IMR-90 (cell line): ENCODE results near the gene CYB5D1. TPM values are rescaled to one million over a fixed set of nuclear protein-coding genes. Genes with fewer than 3 reads are reported as not detected.

Experiments
- ATAC-seq: fragments of 200-7000 bp; cut with Tn5 transposase; 2 replicates; pipeline ENCODE4 v1.9.1; 2020; ENCODE audit warnings: low read depth, mild to moderate bottlenecking, moderate library complexity
- BruUV-seq: library from RNA; stranded (reverse); fragments of 400-500 nt; replicated peaks from 2 replicates; lab custom pipeline; 2021; lab: Mats Ljungman, UMichigan
- CTCF ChIA-PET: fragments of 300-600 bp; formaldehyde crosslinking; extraction: SDS; loops from one replicate; lab custom pipeline; 2021; ENCODE audit warnings: antibody characterized with exemption; lab: Yijun Ruan, JAX
- POLR2A ChIA-PET: fragments of 300-600 bp; sonication (Branson Sonifier 250); formaldehyde crosslinking; loops from one replicate; lab custom pipeline; 2022; ENCODE audit warnings: antibody characterized with exemption; ENCODE audit not compliant: unreplicated experiment; lab: Charles Lee
- DNase-seq: peaks from one replicate; pipeline ENCODE4 v3.0.0; 2013
- H2AFZ ChIP-seq: replicated peaks from 2 replicates; pipeline ENCODE3; 2013; ENCODE audit warnings: low read length, mild to moderate bottlenecking; ENCODE audit not compliant: poor library complexity
- H2AK5ac ChIP-seq: 2 replicates; pipeline ENCODE4 v1.6.1; 2013; ENCODE audit warnings: low read depth, low read length, inconsistent platforms
- H2AK9ac ChIP-seq: replicated peaks from 2 replicates; pipeline ENCODE3; 2013; ENCODE audit warnings: mild to moderate bottlenecking, low read depth, low read length, moderate library complexity; ENCODE audit not compliant: poor library complexity
- H2BK120ac ChIP-seq: 2 replicates; pipeline ENCODE4 v1.6.1; 2013; ENCODE audit warnings: low read depth, low read length, inconsistent platforms
- H2BK15ac ChIP-seq: 3 replicates; pipeline ENCODE4 v1.6.1; 2013; ENCODE audit warnings: low read depth, low read length, inconsistent platforms
- H2BK20ac ChIP-seq: 2 replicates; pipeline ENCODE4 v1.6.1; 2013; ENCODE audit warnings: low read depth, mild to moderate bottlenecking, inconsistent platforms, low read length, moderate library complexity
- H2BK5ac ChIP-seq: 2 replicates; pipeline ENCODE4 v1.6.1; 2013; ENCODE audit warnings: mild to moderate bottlenecking, low read depth, low read length, inconsistent platforms; ENCODE audit not compliant: poor library complexity, severe bottlenecking
- H3K14ac ChIP-seq: replicated peaks from 2 replicates; pipeline ENCODE4 v1.6.1; 2013; ENCODE audit warnings: low read depth, low read length, inconsistent platforms
- H3K18ac ChIP-seq: 2 replicates; pipeline ENCODE4 v1.6.1; 2013; ENCODE audit warnings: low read depth, low read length, control low read depth
- H3K23ac ChIP-seq: 2 replicates; pipeline ENCODE4 v1.6.1; 2013; ENCODE audit warnings: low read depth, low read length, inconsistent platforms
- H3K27ac ChIP-seq: 2 replicates; pipeline ENCODE4 v1.5.1; 2013; ENCODE audit warnings: mild to moderate bottlenecking, control low read depth, low read length; ENCODE audit not compliant: insufficient read depth
- H3K27me3 ChIP-seq: 2 replicates; pipeline ENCODE4 v1.6.1; 2013; ENCODE audit warnings: low read length; ENCODE audit not compliant: control insufficient read depth, insufficient read depth
- H3K36me3 ChIP-seq: 2 replicates; pipeline ENCODE4 v1.6.1; 2013; ENCODE audit warnings: low read length, mixed read lengths; ENCODE audit not compliant: control insufficient read depth, insufficient read depth
- H3K4ac ChIP-seq: 2 replicates; pipeline ENCODE4 v1.6.1; 2013; ENCODE audit warnings: low read depth, low read length, inconsistent platforms
- H3K4me1 ChIP-seq: 2 replicates; pipeline ENCODE4 v1.6.1; 2013; ENCODE audit warnings: low read length, mixed read lengths; ENCODE audit not compliant: control insufficient read depth, insufficient read depth
- H3K4me2 ChIP-seq: 2 replicates; pipeline ENCODE4 v1.6.1; 2013; ENCODE audit warnings: low read depth, mild to moderate bottlenecking, control low read depth, low read length, moderate library complexity
- H3K4me3 ChIP-seq: 2 replicates; pipeline ENCODE4 v1.5.1; 2013; ENCODE audit warnings: low read depth, mild to moderate bottlenecking, control low read depth, low read length, moderate library complexity; ENCODE audit not compliant: insufficient read depth
- H3K56ac ChIP-seq: 2 replicates; pipeline ENCODE4 v1.6.1; 2013; ENCODE audit warnings: low read length, inconsistent platforms; ENCODE audit not compliant: insufficient read depth; ENCODE audit errors: extremely low read depth
- H3K79me1 ChIP-seq, 2 experiments: 2 replicates each; pipeline ENCODE4 v1.6.1; 2013; ENCODE audit warnings: low read length in 2 of 2, inconsistent platforms in 1 of 2, low read depth in 1 of 2
- H3K9ac ChIP-seq: 2 replicates; pipeline ENCODE4 v1.6.1; 2013; ENCODE audit warnings: low read depth, low read length, control low read depth
- H3K9me1 ChIP-seq: 2 replicates; pipeline ENCODE4 v1.6.1; 2013; ENCODE audit warnings: low read length, inconsistent platforms; ENCODE audit not compliant: insufficient read depth
- H3K9me3 ChIP-seq: 2 replicates; pipeline ENCODE4 v1.6.1; 2013; ENCODE audit warnings: low read length; ENCODE audit not compliant: control insufficient read depth, insufficient read depth
- H4K20me1 ChIP-seq: 2 replicates; pipeline ENCODE4 v1.6.1; 2013; ENCODE audit warnings: low read length, inconsistent platforms; ENCODE audit not compliant: insufficient read depth
- H4K5ac ChIP-seq: 2 replicates; pipeline ENCODE4 v1.6.1; 2013; ENCODE audit warnings: mild to moderate bottlenecking, low read depth, low read length, control low read depth
- H4K8ac ChIP-seq, 2 experiments: 2 replicates each; pipeline ENCODE4 v1.6.1; 2013; ENCODE audit warnings: low read depth in 2 of 2, low read length in 2 of 2, control low read depth in 1 of 2, inconsistent platforms in 1 of 2
- H4K91ac ChIP-seq: 2 replicates; pipeline ENCODE4 v1.6.1; 2013; ENCODE audit warnings: low read depth, low read length, inconsistent platforms; ENCODE audit not compliant: insufficient read depth
- CHD1 ChIP-seq: IDR thresholded peaks from 2 replicates; pipeline ENCODE4 v1.6.1; 2012; ENCODE audit warnings: low read depth, low read length, improper control_type of control experiment
- POLR2A ChIP-seq: IDR thresholded peaks from 2 replicates; pipeline ENCODE4 v1.6.1; 2012; ENCODE audit warnings: mild to moderate bottlenecking, low read depth, low read length
- WGBS, 2 experiments: methylation state at CpG; one replicate each; pipeline versions ENCODE4 v1.1.5 to v1.1.7; 2013; ENCODE audit warnings: missing lambda C conversion rate in 2 of 2; ENCODE audit not compliant: insufficient read length in 1 of 2; ENCODE audit errors: extremely low coverage in 2 of 2; 5-methylcytosine and 5-hydroxymethylcytosine counted together
- dilution Hi-C: fragments of 300-500 bp; cut with HindIII; formaldehyde crosslinking; loops from one replicate; pipeline ENCODE4 v1.14.3; 2018; ENCODE audit warnings: low sequenced_read_pairs; ENCODE audit not compliant: unreplicated experiment
- in situ Hi-C: fragments of 300-500 bp; cut with MboI; formaldehyde crosslinking; loops from 3 replicates; pipeline ENCODE4 v1.14.3; 2019; ENCODE audit warnings: low sequenced_read_pairs, inconsistent platforms, mixed read lengths
- intact Hi-C: fragments of 100-400 bp; cut with micrococcal nuclease; formaldehyde crosslinking; loops from 2 replicates; pipeline ENCODE4 v1.10.0; 2022
- polyA plus RNA-seq, 3 experiments: library from polyadenylated mRNA; depleted of rRNA; stranded (reverse); fragments of >200 nt; gene quantifications; 2 replicates each; pipeline ENCODE4 v1.2.3, GENCODE V29; 2012; ENCODE audit warnings: low replicate concordance in 1 of 3
- total RNA-seq: library from RNA; depleted of rRNA; stranded (reverse); fragments of >200 nt; gene quantifications from 2 replicates; pipeline ENCODE4 v1.2.3, GENCODE V29; 2012
- TF ChIP-seq, protein P1 (sequence below): fragments of 150-350 bp; IDR thresholded peaks from 2 replicates; pipeline ENCODE4 v1.6.1; 2016; ENCODE audit warnings: low read depth, mild to moderate bottlenecking, low read length, moderate library complexity, borderline replicate concordance

CYB5D1 gene
- total and polyA plus RNA-seq, 2 of the 4 experiments (the other 2 are of a cell fraction), result 8.8 to 10.8 TPM

DNA sequence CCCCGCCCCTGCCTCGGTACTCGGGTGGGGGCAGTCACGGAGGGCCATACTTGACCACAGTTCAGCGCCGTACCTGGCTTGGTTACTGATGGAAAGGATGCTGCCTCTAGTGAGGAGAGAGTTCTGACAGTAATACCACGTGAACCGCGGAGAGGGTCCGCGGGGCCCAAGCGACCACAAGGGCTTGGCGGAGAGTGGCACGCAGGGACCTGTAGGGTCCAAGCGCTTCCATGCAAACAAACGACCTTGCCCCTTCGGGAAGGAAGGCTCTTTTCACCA, 14.6 kb upstream of the CYB5D1 start:
- in situ Hi-C loops (no loop called here), intact Hi-C loops (loop anchor here (2.0 to 5.0 kb wide), 2 partner anchors 14 to 271 kb away; partner anchors contain the start of gene NAA38), dilution Hi-C loops (no loop called here)
- Histone ChIP-seq H2AK9ac (peak overlapping the region; percentile 100), H3K23ac (peak overlapping the region; percentile 93), H2BK15ac (peak overlapping the region; percentile 69; the same call in 2 of the 3 replicates), H4K91ac (peak overlapping the region; percentile 98), H2AFZ (peak overlapping the region; percentile 81), H4K8ac (peak overlapping the region; percentile 46 to 92), H3K4ac (peak overlapping the region; percentile 99), H3K9me3 (no peaks in the 10 kb centered on the region), H2BK5ac (peak overlapping the region; percentile 97), H3K18ac (peak overlapping the region; percentile 64), H3K4me3 (peak overlapping the region; percentile 71), H3K9me1 (peaks cover 9% of the 10 kb centered on the region; the same call in 1 of the 2 replicates), H2BK120ac (peak overlapping the region; percentile 94), H3K4me1 (peaks cover 25% of the 10 kb centered on the region), H3K27me3 (no peaks in the 10 kb centered on the region), H3K14ac (peak overlapping the region; percentile 98), H2AK5ac (peak overlapping the region; percentile 100), H4K5ac (peak overlapping the region; percentile 37), H3K4me2 (peak overlapping the region; percentile 97), H3K27ac (peak overlapping the region; percentile 98), H2BK20ac (peak overlapping the region; percentile 85), H4K20me1 (peaks cover 77% of the 10 kb centered on the region), H3K9ac (peak overlapping the region; percentile 92), H3K36me3 (peaks cover 27% of the 10 kb centered on the region; the same call in 1 of the 2 replicates), H3K56ac (peak overlapping the region; percentile 97), H3K79me1 (peaks cover 19 to 71% of the 10 kb centered on the region in 2 experiments)
- no TSS peak for BruUV-seq
- peak; percentile 96; the same call in 1 of the 2 replicates for TF ChIP-seq CHD1
- TF ChIP-seq, protein P1, sequence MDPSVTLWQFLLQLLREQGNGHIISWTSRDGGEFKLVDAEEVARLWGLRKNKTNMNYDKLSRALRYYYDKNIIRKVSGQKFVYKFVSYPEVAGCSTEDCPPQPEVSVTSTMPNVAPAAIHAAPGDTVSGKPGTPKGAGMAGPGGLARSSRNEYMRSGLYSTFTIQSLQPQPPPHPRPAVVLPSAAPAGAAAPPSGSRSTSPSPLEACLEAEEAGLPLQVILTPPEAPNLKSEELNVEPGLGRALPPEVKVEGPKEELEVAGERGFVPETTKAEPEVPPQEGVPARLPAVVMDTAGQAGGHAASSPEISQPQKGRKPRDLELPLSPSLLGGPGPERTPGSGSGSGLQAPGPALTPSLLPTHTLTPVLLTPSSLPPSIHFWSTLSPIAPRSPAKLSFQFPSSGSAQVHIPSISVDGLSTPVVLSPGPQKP, result no peak
- peak; percentile 91 for TF ChIP-seq POLR2A
- 0% methylated on average over 1 of the region's 17 CpGs; no CpG with 5 or more reads in 1 of the 2 experiments for WGBS, 2 experiments
- ChIA-PET CTCF (interaction anchor here (1.5 kb wide), 1 partner anchor 14 kb away, joined by 3 read pairs; the partner anchor contains the start of gene NAA38), POLR2A (interaction anchor here (0.7 kb wide), 1 partner anchor 17 kb away, joined by 3 read pairs; no protein-coding TSS in a partner anchor)
- DNase-seq (no peak), ATAC-seq (no peak)
